HG02884 (cell line): Measurements from ENCODE around the gene LGR4.

Experiments used
- ATAC-seq: cut with Tn5 transposase; IDR thresholded peaks from one replicate; pipeline ENCODE4 v1.9.1; 2021; ENCODE audit warnings: mild to moderate bottlenecking, moderate library complexity; ENCODE audit not compliant: unreplicated experiment

The LGR4 gene

GRCh38 chr11:27386181-27386845 is 86.3 kb downstream of the LGR4 start:
- no peak for ATAC-seq

- no peak for ATAC-seq
Measured at GRCh38 chr11:27385245-27385644, 87.3 kb downstream of the LGR4 start.

- ATAC-seq = no peak
Measured at GRCh38 chr11:27384227-27384626, 88.4 kb downstream of the LGR4 start.

GRCh38 chr11:27383645-27384044 is 88.9 kb downstream of the LGR4 start:
- no peak for ATAC-seq

- no peak for ATAC-seq
Measured at GRCh38 chr11:27381238-27381666, 91.3 kb downstream of the LGR4 start.

GRCh38 chr11:27380771-27381170 is 91.8 kb downstream of the LGR4 start:
- ATAC-seq = no peak

GRCh38 chr11:27379449-27379848 is 93.1 kb downstream of the LGR4 start:
- ATAC-seq = no peak

- no peak for ATAC-seq
Measured at GRCh38 chr11:27375370-27375769, 97.2 kb downstream of the LGR4 start.

- no peak for ATAC-seq
Measured at GRCh38 chr11:27373856-27374602, 98.6 kb downstream of the LGR4 start.

- no peak for ATAC-seq
Measured at GRCh38 chr11:27373392-27373791, 99.2 kb downstream of the LGR4 start.

- no peak for ATAC-seq
Measured at GRCh38 chr11:27372164-27372563, 100.4 kb downstream of the LGR4 start.

GRCh38 chr11:27371489-27371888 is 101.1 kb downstream of the LGR4 start:
- no peak for ATAC-seq

GRCh38 chr11:27370374-27370773 is 102.2 kb downstream of the LGR4 start:
- no peak for ATAC-seq

GRCh38 chr11:27367881-27368280 is 104.7 kb downstream of the LGR4 start:
- ATAC-seq = no peak

GRCh38 chr11:27363576-27364117 is 108.9 kb downstream of the LGR4 start:
- no peak for ATAC-seq

GRCh38 chr11:27362749-27363575 is 109.6 kb downstream of the LGR4 start, which contains the start of gene CCDC34:
Gene CCDC34, minus strand, starts transcription at chr11:27363215. Its CDS starts 21 bp downstream, at chr11:27363194.
- ATAC-seq = peak; percentile 98

- no peak for ATAC-seq
Measured at GRCh38 chr11:27361649-27362431, 110.8 kb downstream of the LGR4 start.

GRCh38 chr11:27358296-27358695 is 114.3 kb downstream of the LGR4 start:
- no peak for ATAC-seq

- no peak for ATAC-seq
Measured at GRCh38 chr11:27357250-27357649, 115.3 kb downstream of the LGR4 start.

- no peak for ATAC-seq
Measured at GRCh38 chr11:27356624-27357222, 115.9 kb downstream of the LGR4 start.
